GM19193 (cell line): ENCODE results near the gene RAB3GAP1.

ENCODE experiments used
- POLR2A ChIP-seq: IDR thresholded peaks from 4 replicates; pipeline ENCODE4 v1.6.1; 2011; ENCODE audit not compliant: insufficient read depth, insufficient read length; ENCODE audit errors: extremely low read depth

Gene RAB3GAP1

GRCh38 chr2:135124924-135125886 lies 73.1 kb downstream of the RAB3GAP1 start:
- no peak for TF ChIP-seq POLR2A

- no peak for TF ChIP-seq POLR2A
These were observed 73.8 kb downstream of the RAB3GAP1 start for GRCh38 chr2:135125940-135126339.

DNA sequence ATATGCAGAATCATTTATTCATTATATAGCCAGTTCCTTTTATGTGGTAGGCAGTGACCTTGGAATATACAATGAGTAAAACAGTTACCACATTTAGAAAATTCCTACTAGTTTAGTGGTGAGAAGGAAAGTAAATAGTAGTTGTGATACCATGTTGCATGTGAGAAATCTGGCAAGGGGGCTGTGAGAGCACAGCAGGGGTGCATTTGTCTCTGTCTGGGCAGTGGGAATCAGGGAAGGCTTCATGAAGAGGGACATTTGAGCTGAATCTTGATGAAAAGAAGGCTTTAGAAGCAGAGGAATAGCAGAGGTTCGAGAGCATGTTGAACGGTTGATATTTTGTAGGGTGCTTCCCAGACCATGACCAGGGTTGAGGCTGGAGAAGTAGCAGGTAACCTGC lies 78.7 kb downstream of the RAB3GAP1 start:
- no peak for TF ChIP-seq POLR2A

GRCh38 chr2:135132314-135132713 lies 80.2 kb downstream of the RAB3GAP1 start:
- no peak for TF ChIP-seq POLR2A

- TF ChIP-seq POLR2A = no peak
These were observed 88.5 kb downstream of the RAB3GAP1 start for GRCh38 chr2:135140606-135141005.

DNA sequence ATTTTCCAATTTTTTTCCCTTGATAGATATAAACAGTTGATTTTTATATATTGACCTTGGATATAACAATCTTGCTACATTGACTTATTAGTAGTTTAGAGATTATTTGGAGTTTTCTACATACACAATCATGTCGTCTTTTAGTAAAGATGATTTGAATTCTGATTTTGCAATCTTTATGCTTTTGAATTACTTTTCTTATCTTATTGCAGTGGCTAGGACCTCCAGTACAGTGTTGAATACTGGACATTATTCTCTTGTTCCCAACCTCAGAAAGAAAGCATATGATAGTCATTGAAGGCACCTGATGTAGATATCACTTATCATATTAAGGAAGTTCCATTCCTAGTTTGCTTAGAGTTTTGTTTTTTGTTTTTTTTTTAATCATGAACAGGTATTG lies 90.2 kb downstream of the RAB3GAP1 start:
- no peak for TF ChIP-seq POLR2A

GRCh38 chr2:135144343-135144742 lies 92.3 kb downstream of the RAB3GAP1 start:
- TF ChIP-seq POLR2A = no peak

DNA sequence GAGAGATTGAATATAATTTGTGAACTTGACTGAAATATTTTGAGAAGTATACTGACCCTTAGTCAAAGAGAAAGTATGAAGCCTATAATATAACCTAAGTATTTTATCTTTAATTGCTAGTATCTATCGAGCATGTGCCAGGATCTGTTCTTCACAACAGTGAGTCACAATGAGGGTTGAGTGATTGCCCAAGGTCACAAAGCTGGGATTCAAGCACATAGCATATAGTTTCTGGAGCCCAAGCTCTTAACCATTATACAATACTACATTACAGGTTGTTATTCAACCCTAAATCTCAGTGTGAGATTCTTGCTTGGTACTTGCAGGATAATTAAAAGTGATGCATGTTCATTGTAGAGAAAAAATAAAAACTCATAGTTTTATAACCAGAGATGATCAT lies 97.2 kb downstream of the RAB3GAP1 start:
- TF ChIP-seq POLR2A = no peak

GRCh38 chr2:135150725-135151124 lies 98.6 kb downstream of the RAB3GAP1 start:
- no peak for TF ChIP-seq POLR2A

GRCh38 chr2:135151615-135152014 lies 99.5 kb downstream of the RAB3GAP1 start:
- TF ChIP-seq POLR2A = no peak

GRCh38 chr2:135152361-135152760 lies 100.3 kb downstream of the RAB3GAP1 start:
- no peak for TF ChIP-seq POLR2A

DNA sequence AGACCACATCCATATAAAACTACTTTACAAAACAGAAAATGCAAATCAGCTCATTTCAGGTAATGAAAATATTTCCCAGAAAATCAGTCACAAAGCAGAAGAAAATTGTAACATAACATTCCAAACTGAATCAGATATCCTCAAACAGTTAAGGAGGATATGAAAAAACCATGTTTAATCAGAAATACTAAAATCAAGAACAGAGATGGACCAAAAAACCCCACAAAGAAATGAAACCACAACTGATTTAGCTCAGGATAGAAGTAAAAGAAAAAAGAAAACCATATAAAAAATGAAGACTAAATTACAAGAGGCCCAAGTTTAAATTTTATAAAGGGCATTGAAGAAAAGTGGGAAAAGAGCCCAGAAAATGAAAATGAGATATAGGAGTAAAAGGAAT lies 102.9 kb downstream of the RAB3GAP1 start:
- no peak for TF ChIP-seq POLR2A

GRCh38 chr2:135157856-135158255 lies 105.8 kb downstream of the RAB3GAP1 start:
- no peak for TF ChIP-seq POLR2A

- no peak for TF ChIP-seq POLR2A
These were observed 107.1 kb downstream of the RAB3GAP1 start for GRCh38 chr2:135159191-135159590.

GRCh38 chr2:135162377-135162776 lies 110.3 kb downstream of the RAB3GAP1 start:
- TF ChIP-seq POLR2A = no peak

- TF ChIP-seq POLR2A = no peak
These were observed 110.7 kb downstream of the RAB3GAP1 start for GRCh38 chr2:135162786-135163185.
